NOMO-1 treated with dmso at 0.1 percent for 144 hours (cell line): ENCODE measurements around the gene LEAP2.

ENCODE experiments used
- DNase-seq: peaks from one replicate; lab custom pipeline; 2025; ENCODE audit not compliant: unreplicated experiment; lab: John Stamatoyannopoulos, UW

Gene LEAP2

GRCh38 chr5:132873119-132873929 is at the start of gene LEAP2:
Gene LEAP2 (plus strand): TSS chr5:132873668. CDS start chr5:132873695, 27 bp downstream.
- DNase-seq = no peak

GRCh38 chr5:132824426-132824825 is 49.0 kb upstream of the LEAP2 start:
- DNase-seq = no peak

- DNase-seq = no peak
These were observed 48.2 kb upstream of the LEAP2 start for GRCh38 chr5:132825033-132825833.

- no peak for DNase-seq
These were observed 47.6 kb upstream of the LEAP2 start for GRCh38 chr5:132825834-132826391.

GRCh38 chr5:132826424-132827082 is 46.9 kb upstream of the LEAP2 start:
- no peak for DNase-seq

GRCh38 chr5:132827943-132828673 is 45.4 kb upstream of the LEAP2 start:
- DNase-seq = no peak

- DNase-seq = no peak
These were observed 44.5 kb upstream of the LEAP2 start for GRCh38 chr5:132828846-132829494.

GRCh38 chr5:132829742-132830435 is 43.6 kb upstream of the LEAP2 start:
- peak; percentile 44 for DNase-seq

- DNase-seq = no peak
These were observed 42.9 kb upstream of the LEAP2 start, which contains the start of gene SHROOM1 for GRCh38 chr5:132830436-132831094. Gene SHROOM1 (minus strand): TSS chr5:132830647. CDS start chr5:132826140, 4,507 bp downstream.

GRCh38 chr5:132831095-132831860 is 42.2 kb upstream of the LEAP2 start:
- no peak for DNase-seq

- no peak for DNase-seq
These were observed 40.9 kb upstream of the LEAP2 start for GRCh38 chr5:132832612-132833011.

- DNase-seq = no peak
These were observed 39.4 kb upstream of the LEAP2 start for GRCh38 chr5:132834057-132834456.

- no peak for DNase-seq
These were observed 36.6 kb upstream of the LEAP2 start for GRCh38 chr5:132836852-132837251.

GRCh38 chr5:132837868-132838267 is 35.6 kb upstream of the LEAP2 start:
- DNase-seq = no peak

GRCh38 chr5:132838516-132839282 is 34.8 kb upstream of the LEAP2 start:
- no peak for DNase-seq

GRCh38 chr5:132839426-132840301 is 33.8 kb upstream of the LEAP2 start:
- DNase-seq = no peak
